ENCODE data around the gene LRRC43. TPM values are rescaled to one million over a fixed set of nuclear protein-coding genes. Genes with fewer than 3 reads are reported as not detected.

The LRRC43 gene
- total and polyA plus RNA-seq, 2 experiments from 2014 or later = 0.45 TPM; not detected in 1

DNA sequence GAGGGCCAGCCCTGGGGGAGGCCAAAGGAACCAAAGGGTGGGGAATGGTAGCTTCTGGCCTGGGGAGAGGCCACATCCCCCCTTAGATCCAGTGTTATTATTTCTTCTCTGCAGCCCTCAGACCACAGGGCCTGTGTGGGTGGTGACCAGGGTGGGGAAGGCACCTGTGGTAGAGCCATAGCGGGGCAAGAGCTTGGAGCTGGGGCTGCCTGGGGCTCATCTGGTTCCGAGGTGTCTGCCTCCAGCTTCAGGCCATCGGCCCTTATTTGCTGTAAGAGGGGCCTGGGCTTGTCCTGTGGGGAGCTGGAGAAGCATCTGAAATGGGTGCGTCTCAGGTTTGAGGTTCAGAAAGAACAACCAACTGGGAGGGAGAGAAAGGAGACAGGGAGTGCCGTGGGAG, 18.5 kb downstream of the LRRC43 start:
- no peak for DNase-seq (ENCODE audit: low spot score)
- H3K4me3 Mint-ChIP-seq = no peak overlapping the region
- TF ChIP-seq EZH2 (IDR thresholded peaks at IDR 0.05; ENCODE audit: low read depth, unreplicated experiment) = no peak
- TF ChIP-seq, protein P1, sequence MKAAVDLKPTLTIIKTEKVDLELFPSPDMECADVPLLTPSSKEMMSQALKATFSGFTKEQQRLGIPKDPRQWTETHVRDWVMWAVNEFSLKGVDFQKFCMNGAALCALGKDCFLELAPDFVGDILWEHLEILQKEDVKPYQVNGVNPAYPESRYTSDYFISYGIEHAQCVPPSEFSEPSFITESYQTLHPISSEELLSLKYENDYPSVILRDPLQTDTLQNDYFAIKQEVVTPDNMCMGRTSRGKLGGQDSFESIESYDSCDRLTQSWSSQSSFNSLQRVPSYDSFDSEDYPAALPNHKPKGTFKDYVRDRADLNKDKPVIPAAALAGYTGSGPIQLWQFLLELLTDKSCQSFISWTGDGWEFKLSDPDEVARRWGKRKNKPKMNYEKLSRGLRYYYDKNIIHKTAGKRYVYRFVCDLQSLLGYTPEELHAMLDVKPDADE (IDR thresholded peaks at IDR 0.05) = no peak
- no peak for TF ChIP-seq CTCF (conservative IDR thresholded peaks at IDR 0.05; ENCODE audit: low read depth in 2 of 2)
- no peak for TF ChIP-seq ZNF331 (CRISPR knock-in tag; IDR thresholded peaks at IDR 0.05; ENCODE audit: low read depth)
- TF ChIP-seq POLR2AphosphoS5 (IDR thresholded peaks at IDR 0.05; ENCODE audit: low read depth) = no peak

DNA sequence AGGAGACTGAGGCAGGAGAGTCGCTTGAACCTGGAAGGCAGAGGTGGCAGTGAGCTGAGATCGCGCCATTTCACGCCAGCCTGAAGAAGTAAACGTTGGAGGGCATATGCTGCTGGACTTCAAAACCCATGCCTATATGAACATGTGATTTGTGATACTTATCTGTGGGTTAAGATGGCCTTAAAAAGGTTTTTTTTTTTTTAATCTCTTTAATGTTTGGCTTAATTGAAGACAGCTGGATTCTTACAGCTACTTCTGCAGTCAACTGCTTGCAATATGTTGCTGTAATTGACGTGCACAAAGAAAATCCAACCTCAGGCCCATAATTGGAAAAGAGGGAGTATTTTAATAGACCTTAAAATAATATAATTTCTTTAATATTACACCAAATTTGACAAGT, 19.1 kb downstream of the LRRC43 start:
- no peak for ATAC-seq
- H4K20me1 ChIP-seq (replicated peaks; ENCODE audit: insufficient read depth) = peaks cover 20% of the 10 kb centered on the region
- no peaks in the 10 kb centered on the region for H3K36me3 ChIP-seq (ENCODE audit: insufficient read depth)
- no peak overlapping the region for H2AFZ ChIP-seq
- no peak overlapping the region for H3K4me3 Mint-ChIP-seq
- peaks cover 2% of the 10 kb centered on the region; the same call in 2 of the 3 replicates for H3K36me3 Mint-ChIP-seq (ENCODE audit: low read depth)
- H3K4me1 ChIP-seq (ENCODE audit: insufficient read depth) = peaks cover 3% of the 10 kb centered on the region; the same call in 1 of the 2 replicates
- no peak overlapping the region for H3K4me3 ChIP-seq
- no peaks in the 10 kb centered on the region for H3K9me2 ChIP-seq (ENCODE audit: insufficient read depth)
- no peaks in the 10 kb centered on the region for H3K79me2 ChIP-seq (replicated peaks; ENCODE audit: insufficient read depth)
- H3K27ac Mint-ChIP-seq = no peak overlapping the region
- no peaks in the 10 kb centered on the region for H3K9me3 Mint-ChIP-seq
- peaks cover 15% of the 10 kb centered on the region for H3F3A ChIP-seq (replicated peaks; ENCODE audit: low read depth)
- H3K4me1 Mint-ChIP-seq = peaks cover 11% of the 10 kb centered on the region
- peaks cover 40% of the 10 kb centered on the region for H3K27me3 Mint-ChIP-seq (ENCODE audit: insufficient read depth, low read depth, poor library complexity)
- H3K27me3 ChIP-seq (ENCODE audit: insufficient read depth) = peaks cover 47% of the 10 kb centered on the region
- H3K4me2 ChIP-seq = no peak overlapping the region
- no peak for DNase-seq (ENCODE audit: low spot score)
- no peak overlapping the region for H3K27ac ChIP-seq (ENCODE audit: low read depth)
- TF ChIP-seq STAT1 (IDR thresholded peaks at IDR 0.05; ENCODE audit: unreplicated experiment) (no peak), EZH2 (IDR thresholded peaks at IDR 0.05; ENCODE audit: low read depth, unreplicated experiment) (no peak), ZNF462 (CRISPR knock-in tag; IDR thresholded peaks at IDR 0.05) (no peak)
- TF ChIP-seq, protein P1 (IDR thresholded peaks at IDR 0.05) = no peak

More for the DNA sequence above, 18.5 kb downstream of the LRRC43 start:
- H3K4me1 Mint-ChIP-seq = peaks cover 10% of the 10 kb centered on the region
- H3K27ac Mint-ChIP-seq = no peak overlapping the region
- Histone ChIP-seq H2AFZ (no peak overlapping the region), H3K4me3 (no peak overlapping the region), H4K20me1 (replicated peaks; ENCODE audit: insufficient read depth) (peaks cover 14% of the 10 kb centered on the region), H3K27ac (ENCODE audit: low read depth) (no peak overlapping the region), H3F3A (replicated peaks; ENCODE audit: low read depth) (peaks cover 15% of the 10 kb centered on the region), H3K27me3 (ENCODE audit: insufficient read depth) (peaks cover 45% of the 10 kb centered on the region), H3K9me2 (ENCODE audit: insufficient read depth) (no peaks in the 10 kb centered on the region), H3K79me2 (replicated peaks; ENCODE audit: insufficient read depth) (no peaks in the 10 kb centered on the region), H3K36me3 (ENCODE audit: insufficient read depth) (no peaks in the 10 kb centered on the region), H3K4me1 (ENCODE audit: insufficient read depth) (peaks cover 3% of the 10 kb centered on the region; the same call in 1 of the 2 replicates), H3K4me2 (no peak overlapping the region)
- no peaks in the 10 kb centered on the region for H3K9me3 Mint-ChIP-seq
- ATAC-seq = no peak
- H3K36me3 Mint-ChIP-seq (ENCODE audit: low read depth) = no peaks in the 10 kb centered on the region; the same call in 2 of the 3 replicates
- H3K27me3 Mint-ChIP-seq (ENCODE audit: insufficient read depth, low read depth, poor library complexity) = peaks cover 33% of the 10 kb centered on the region

All from GM23338 (cell line).